ENCODE measurements around the gene PKP3.
"Not testable (repeated sequence)": the region's sequence is repeated elsewhere in the genome, so short reads cannot be mapped to it uniquely, and the experiment has no call there.

Gene PKP3

GRCh38 chr11:394034-394857 is at the start of gene PKP3:
Gene PKP3, plus strand, starts transcription at chr11:394209. Its CDS starts 84 bp downstream, at chr11:394293.
- DNase-seq, result no peak

GRCh38 chr11:344836-345578 is 49.0 kb upstream of the PKP3 start:
- DNase-seq, result no peak

- DNase-seq, result no peak
These were observed 47.5 kb upstream of the PKP3 start for GRCh38 chr11:346529-346928.

- DNase-seq, result not testable (repeated sequence)
These were observed 44.6 kb upstream of the PKP3 start for GRCh38 chr11:349270-349954.

- DNase-seq, result not testable (repeated sequence)
These were observed 43.8 kb upstream of the PKP3 start for GRCh38 chr11:350033-350722.

GRCh38 chr11:350723-351255 is 43.2 kb upstream of the PKP3 start:
- DNase-seq, result no peak

GRCh38 chr11:351411-351810 is 42.6 kb upstream of the PKP3 start:
- no peak for DNase-seq

- DNase-seq, result no peak
These were observed 41.5 kb upstream of the PKP3 start for GRCh38 chr11:352456-353031.

GRCh38 chr11:353179-353873 is 40.7 kb upstream of the PKP3 start:
- DNase-seq, result no peak

GRCh38 chr11:355581-356458 is 38.2 kb upstream of the PKP3 start:
- DNase-seq, result no peak

- DNase-seq, result no peak
These were observed 37.4 kb upstream of the PKP3 start for GRCh38 chr11:356610-357009.

GRCh38 chr11:357582-357981 is 36.4 kb upstream of the PKP3 start:
- DNase-seq, result no peak

GRCh38 chr11:358129-358800 is 35.7 kb upstream of the PKP3 start:
- no peak for DNase-seq

- DNase-seq, result no peak
These were observed 34.8 kb upstream of the PKP3 start for GRCh38 chr11:359181-359714.

- no peak for DNase-seq
These were observed 33.4 kb upstream of the PKP3 start for GRCh38 chr11:360326-361280.

- no peak for DNase-seq
These were observed 31.2 kb upstream of the PKP3 start for GRCh38 chr11:362642-363442.

- DNase-seq, result not testable (repeated sequence)
These were observed 30.6 kb upstream of the PKP3 start for GRCh38 chr11:363443-363805.

All from NCI-H2107 (cell line).